Measurements from ENCODE around the gene SIRT5.

The SIRT5 gene

DNA sequence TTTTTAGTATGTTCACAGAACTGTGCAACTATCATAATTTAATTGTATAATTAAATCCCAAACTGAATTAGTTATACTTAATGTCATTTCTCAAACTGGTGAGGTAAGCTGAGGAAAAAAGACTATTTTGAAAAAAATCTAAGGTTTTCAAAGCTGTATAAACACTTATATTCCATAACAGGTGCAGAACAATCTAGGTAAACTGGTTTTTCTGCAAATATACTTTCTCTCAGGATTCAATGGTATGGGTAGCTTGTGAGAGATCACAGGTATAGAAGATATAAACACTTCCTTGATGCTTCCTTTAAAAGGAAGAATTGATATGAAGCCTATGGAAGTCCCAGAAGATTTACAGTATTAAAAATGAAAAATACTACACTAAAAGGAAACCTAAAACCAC, 74.4 kb downstream of the SIRT5 start:
- TF ChIP-seq, protein P1, sequence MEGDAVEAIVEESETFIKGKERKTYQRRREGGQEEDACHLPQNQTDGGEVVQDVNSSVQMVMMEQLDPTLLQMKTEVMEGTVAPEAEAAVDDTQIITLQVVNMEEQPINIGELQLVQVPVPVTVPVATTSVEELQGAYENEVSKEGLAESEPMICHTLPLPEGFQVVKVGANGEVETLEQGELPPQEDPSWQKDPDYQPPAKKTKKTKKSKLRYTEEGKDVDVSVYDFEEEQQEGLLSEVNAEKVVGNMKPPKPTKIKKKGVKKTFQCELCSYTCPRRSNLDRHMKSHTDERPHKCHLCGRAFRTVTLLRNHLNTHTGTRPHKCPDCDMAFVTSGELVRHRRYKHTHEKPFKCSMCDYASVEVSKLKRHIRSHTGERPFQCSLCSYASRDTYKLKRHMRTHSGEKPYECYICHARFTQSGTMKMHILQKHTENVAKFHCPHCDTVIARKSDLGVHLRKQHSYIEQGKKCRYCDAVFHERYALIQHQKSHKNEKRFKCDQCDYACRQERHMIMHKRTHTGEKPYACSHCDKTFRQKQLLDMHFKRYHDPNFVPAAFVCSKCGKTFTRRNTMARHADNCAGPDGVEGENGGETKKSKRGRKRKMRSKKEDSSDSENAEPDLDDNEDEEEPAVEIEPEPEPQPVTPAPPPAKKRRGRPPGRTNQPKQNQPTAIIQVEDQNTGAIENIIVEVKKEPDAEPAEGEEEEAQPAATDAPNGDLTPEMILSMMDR (conservative IDR thresholded peaks at IDR 0.05; ENCODE audit: low read length): no peak
- H3K4me3 ChIP-seq (ENCODE audit: low read length): no peak overlapping the region
- no peak for DNase-seq (ENCODE audit: low read depth)

DNA sequence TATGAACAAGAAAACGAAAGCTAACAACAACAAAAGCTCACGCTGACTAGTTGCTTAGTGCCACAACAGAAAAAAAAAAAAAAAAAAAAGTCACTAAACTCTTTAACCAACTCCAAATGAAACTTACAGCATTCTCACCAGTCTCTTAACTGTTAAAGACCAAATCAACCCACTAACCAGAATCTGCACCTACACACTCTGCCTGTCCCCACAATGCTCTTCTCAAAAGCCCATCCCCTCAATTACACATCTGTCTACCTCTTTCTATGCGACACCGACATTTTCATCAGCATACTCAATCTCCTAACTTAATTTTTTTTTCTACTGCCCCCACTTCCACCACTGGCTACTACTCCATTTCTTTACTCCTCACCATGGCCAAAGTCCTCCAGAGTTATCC, 75.0 kb downstream of the SIRT5 start:
- TF ChIP-seq, protein P1 (conservative IDR thresholded peaks at IDR 0.05; ENCODE audit: low read length): no peak

DNA sequence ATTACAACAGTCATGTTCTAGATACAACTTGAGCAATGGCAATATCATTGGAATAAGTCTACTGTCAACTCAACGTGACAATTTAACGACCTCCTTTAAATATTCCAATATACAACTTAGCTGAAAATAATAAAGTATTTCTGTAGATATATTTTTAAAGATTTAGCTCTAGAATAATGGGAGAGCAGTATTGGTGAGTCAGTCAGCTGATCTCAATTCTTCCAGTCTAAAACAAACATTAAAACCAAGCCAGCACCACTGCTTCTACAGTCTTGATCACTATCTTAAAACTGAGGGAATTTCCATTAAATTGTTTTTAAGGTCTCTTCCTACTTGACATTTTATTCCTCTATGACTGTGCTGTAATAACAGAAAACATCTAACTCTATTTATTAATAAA, 78.9 kb downstream of the SIRT5 start:
- DNase-seq (ENCODE audit: low read depth): no peak

More for the DNA sequence above, 75.0 kb downstream of the SIRT5 start:
- DNase-seq (ENCODE audit: low read depth): no peak
- no peak overlapping the region for H3K4me3 ChIP-seq (ENCODE audit: low read length)

DNA sequence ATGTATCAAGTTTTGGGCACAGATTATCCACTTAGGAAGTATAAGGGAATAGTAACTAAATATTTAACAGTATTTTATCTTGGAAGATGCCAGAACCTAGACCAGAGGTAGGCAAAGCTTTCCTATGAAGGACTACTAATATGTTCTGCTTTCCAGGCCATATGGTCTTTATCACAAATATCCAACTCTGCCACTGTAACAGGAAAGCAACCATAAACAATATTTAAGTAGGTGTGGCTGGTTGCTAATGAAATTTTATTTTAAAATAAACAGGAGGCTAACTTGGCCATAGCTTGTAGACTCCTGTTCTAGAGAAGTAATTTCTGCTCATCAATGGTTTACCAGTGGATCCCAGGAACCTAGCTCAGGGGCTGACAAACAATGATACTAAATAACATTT, 80.1 kb downstream of the SIRT5 start:
- no peak overlapping the region for H3K4me3 ChIP-seq (ENCODE audit: low read length)
- TF ChIP-seq, protein P1 (conservative IDR thresholded peaks at IDR 0.05; ENCODE audit: low read length): no peak
- no peak for DNase-seq (ENCODE audit: low read depth)

More for the DNA sequence above, 78.9 kb downstream of the SIRT5 start:
- H3K4me3 ChIP-seq (ENCODE audit: low read length): no peak overlapping the region
- TF ChIP-seq, protein P1 (conservative IDR thresholded peaks at IDR 0.05; ENCODE audit: low read length): no peak

DNA sequence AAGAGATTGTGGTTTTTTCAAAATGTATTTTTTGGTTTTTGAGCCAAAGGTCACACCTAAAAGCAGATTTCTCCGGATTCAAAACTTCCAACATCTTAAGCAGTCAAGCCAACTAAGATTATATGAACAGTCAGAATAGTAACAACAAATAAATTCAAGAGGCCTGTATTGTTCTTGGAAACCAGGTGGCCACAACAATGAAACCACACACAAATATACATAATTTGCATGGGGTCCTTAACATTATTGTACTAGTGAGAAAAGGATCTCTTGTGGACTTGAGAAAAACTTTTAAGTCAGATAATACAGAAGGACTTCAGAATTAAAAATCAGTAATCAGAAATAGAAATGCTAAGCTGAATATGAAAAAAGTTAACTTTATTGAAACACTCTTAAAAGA, 81.3 kb downstream of the SIRT5 start:
- TF ChIP-seq, protein P1 (conservative IDR thresholded peaks at IDR 0.05; ENCODE audit: low read length): no peak

DNA sequence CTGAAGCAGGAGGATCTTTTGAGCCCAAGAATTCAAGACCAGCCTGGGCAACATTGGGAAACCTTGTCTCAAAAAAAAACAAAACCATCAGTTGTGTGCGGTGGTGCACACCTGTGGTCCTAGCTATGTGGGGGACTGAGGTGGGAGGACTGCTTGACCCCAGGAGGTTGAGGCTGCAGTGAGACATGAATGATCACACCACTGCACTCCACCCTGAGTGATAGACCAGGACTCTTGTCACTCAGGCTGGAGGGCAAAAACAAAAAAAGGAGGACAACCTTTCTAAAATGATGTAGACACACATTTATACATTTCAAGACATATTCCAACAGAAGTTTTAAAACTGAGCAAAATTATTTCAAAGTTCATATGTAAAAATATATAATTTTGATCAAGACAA, 85.9 kb downstream of the SIRT5 start:
- TF ChIP-seq, protein P1 (conservative IDR thresholded peaks at IDR 0.05; ENCODE audit: low read length): no peak
- no peak overlapping the region for H3K4me3 ChIP-seq (ENCODE audit: low read length)
- no peak for DNase-seq (ENCODE audit: low read depth)

More for the DNA sequence above, 81.3 kb downstream of the SIRT5 start:
- no peak for DNase-seq (ENCODE audit: low read depth)
- H3K4me3 ChIP-seq (ENCODE audit: low read length): no peak overlapping the region

DNA sequence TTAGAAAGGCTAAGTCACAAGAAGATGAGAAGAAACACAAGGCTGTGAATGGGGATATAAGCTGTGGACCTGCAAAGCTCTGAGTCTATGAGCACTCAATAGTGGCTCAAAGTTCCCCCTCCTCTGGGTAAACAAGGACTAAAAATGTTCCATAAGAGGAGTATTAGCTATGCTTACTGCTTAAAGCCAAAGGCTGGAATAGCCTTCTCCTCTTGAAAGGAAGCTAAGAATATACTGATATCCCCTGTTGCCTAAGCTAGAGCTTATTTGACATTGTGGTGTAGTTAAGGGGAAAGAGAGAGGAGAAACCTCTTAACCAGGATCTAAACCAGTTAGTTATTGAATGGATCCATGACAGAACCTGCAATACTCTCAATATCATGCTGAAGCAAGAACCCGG, 86.5 kb downstream of the SIRT5 start:
- DNase-seq (ENCODE audit: low read depth): no peak
- TF ChIP-seq, protein P1 (conservative IDR thresholded peaks at IDR 0.05; ENCODE audit: low read length): no peak
- H3K4me3 ChIP-seq (ENCODE audit: low read length): no peak overlapping the region
